ENCODE measurements around the gene SLC12A5.
"Not testable (repeated sequence)": the region's sequence is repeated elsewhere in the genome, so short reads cannot be mapped to it uniquely, and the experiment has no call there.

Gene SLC12A5

GRCh38 chr20:46099491-46100287 lies 70.7 kb downstream of the SLC12A5 start:
- Histone ChIP-seq H3K36me3 (ENCODE audit: insufficient read depth, low read length) (no peaks in the 10 kb centered on the region), H3K4me1 (ENCODE audit: insufficient read depth, low read length) (no peaks in the 10 kb centered on the region; the same call in 1 of the 2 replicates), H3K9ac (ENCODE audit: low read depth, low read length) (peak overlapping the region; percentile 8; the same call in 1 of the 2 replicates), H3K9me3 (ENCODE audit: control insufficient read depth, insufficient read depth, low read length) (no peaks in the 10 kb centered on the region)

DNA sequence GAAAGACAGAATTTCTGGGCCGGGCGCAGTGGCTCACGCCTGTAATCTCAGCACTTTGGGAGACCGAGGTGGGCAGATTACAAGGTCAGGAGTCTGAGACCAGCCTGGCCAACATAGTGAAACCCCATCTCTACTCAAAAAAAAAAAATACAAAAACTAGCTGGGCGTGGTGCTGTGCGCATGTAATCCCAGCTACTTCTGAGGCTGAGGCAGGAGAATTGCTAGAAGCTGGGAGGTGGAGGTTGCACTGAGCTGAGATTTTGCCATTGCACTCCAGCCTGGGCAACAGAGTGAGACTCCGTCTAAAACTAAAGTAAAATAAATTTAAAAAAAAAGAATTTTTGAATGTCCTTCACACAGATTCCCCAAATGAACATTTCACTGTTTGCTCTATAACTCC lies 71.4 kb downstream of the SLC12A5 start:
- H3K36me3 ChIP-seq (ENCODE audit: insufficient read depth, low read length); H3K9ac ChIP-seq (ENCODE audit: low read depth, low read length); H3K4me1 ChIP-seq (ENCODE audit: insufficient read depth, low read length); H3K9me3 ChIP-seq (ENCODE audit: control insufficient read depth, insufficient read depth, low read length): not testable (repeated sequence)

GRCh38 chr20:46100988-46101387 lies 72.0 kb downstream of the SLC12A5 start:
- no peaks in the 10 kb centered on the region for H3K9me3 ChIP-seq (ENCODE audit: control insufficient read depth, insufficient read depth, low read length)

GRCh38 chr20:46101957-46102356 lies 72.9 kb downstream of the SLC12A5 start:
- Histone ChIP-seq H3K4me1 (ENCODE audit: insufficient read depth, low read length) (no peaks in the 10 kb centered on the region; the same call in 1 of the 2 replicates), H3K36me3 (ENCODE audit: insufficient read depth, low read length) (no peaks in the 10 kb centered on the region), H3K9me3 (ENCODE audit: control insufficient read depth, insufficient read depth, low read length) (no peaks in the 10 kb centered on the region), H3K9ac (ENCODE audit: low read depth, low read length) (no peak overlapping the region)

More at GRCh38 chr20:46100988-46101387, 72.0 kb downstream of the SLC12A5 start:
- no peak overlapping the region for H3K9ac ChIP-seq (ENCODE audit: low read depth, low read length)
- no peaks in the 10 kb centered on the region for H3K36me3 ChIP-seq (ENCODE audit: insufficient read depth, low read length)
- H3K4me1 ChIP-seq (ENCODE audit: insufficient read depth, low read length): no peaks in the 10 kb centered on the region; the same call in 1 of the 2 replicates

DNA sequence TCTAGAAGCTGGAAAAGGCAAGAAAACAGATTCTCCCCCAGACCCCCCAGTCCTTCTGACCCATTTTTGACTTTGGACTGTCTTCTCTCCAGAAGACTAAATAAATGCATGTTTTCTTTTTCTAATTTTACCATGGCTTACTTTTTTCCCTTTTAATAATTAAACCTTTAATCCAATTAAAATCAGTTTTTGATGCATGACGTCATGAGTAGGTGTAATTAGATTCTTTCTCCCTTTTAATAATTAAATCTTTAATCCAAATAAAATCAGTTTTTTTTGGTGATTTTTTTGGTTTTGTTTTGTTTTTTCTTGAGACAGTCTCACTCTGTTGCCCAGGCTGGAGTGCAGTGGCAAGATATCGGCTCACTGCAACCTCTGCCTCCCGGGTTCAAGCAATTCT lies 73.9 kb downstream of the SLC12A5 start:
- no peak overlapping the region for H3K9ac ChIP-seq (ENCODE audit: low read depth, low read length)
- no peaks in the 10 kb centered on the region for H3K36me3 ChIP-seq (ENCODE audit: insufficient read depth, low read length)
- no peaks in the 10 kb centered on the region; the same call in 1 of the 2 replicates for H3K4me1 ChIP-seq (ENCODE audit: insufficient read depth, low read length)
- H3K9me3 ChIP-seq (ENCODE audit: control insufficient read depth, insufficient read depth, low read length): no peaks in the 10 kb centered on the region

GRCh38 chr20:46104262-46104661 lies 75.2 kb downstream of the SLC12A5 start:
- Histone ChIP-seq H3K9me3 (ENCODE audit: control insufficient read depth, insufficient read depth, low read length) (no peaks in the 10 kb centered on the region), H3K36me3 (ENCODE audit: insufficient read depth, low read length) (no peaks in the 10 kb centered on the region), H3K9ac (ENCODE audit: low read depth, low read length) (no peak overlapping the region), H3K4me1 (ENCODE audit: insufficient read depth, low read length) (no peaks in the 10 kb centered on the region; the same call in 1 of the 2 replicates)

DNA sequence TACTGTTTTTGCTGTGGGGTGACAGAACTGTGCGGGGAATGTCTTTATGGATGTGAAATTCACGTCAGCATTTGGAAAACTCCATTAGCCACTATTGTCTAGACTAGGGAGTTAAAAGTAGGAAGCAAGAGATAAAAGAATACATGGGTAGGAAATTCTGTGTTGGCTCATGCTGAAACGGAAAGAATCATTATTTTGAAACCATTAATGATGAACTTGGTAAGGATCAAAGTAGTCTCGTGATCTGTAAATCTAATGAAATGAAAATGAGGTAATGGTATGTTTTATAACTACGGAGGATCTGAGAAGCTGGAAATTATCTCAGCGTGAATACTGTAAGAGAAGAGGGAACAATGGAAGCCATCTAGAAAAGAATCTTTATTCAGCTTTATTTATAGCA lies 78.0 kb downstream of the SLC12A5 start:
- Histone ChIP-seq H3K36me3 (ENCODE audit: insufficient read depth, low read length) (no peaks in the 10 kb centered on the region), H3K9ac (ENCODE audit: low read depth, low read length) (no peak overlapping the region), H3K9me3 (ENCODE audit: control insufficient read depth, insufficient read depth, low read length) (no peaks in the 10 kb centered on the region), H3K4me1 (ENCODE audit: insufficient read depth, low read length) (no peaks in the 10 kb centered on the region)

DNA sequence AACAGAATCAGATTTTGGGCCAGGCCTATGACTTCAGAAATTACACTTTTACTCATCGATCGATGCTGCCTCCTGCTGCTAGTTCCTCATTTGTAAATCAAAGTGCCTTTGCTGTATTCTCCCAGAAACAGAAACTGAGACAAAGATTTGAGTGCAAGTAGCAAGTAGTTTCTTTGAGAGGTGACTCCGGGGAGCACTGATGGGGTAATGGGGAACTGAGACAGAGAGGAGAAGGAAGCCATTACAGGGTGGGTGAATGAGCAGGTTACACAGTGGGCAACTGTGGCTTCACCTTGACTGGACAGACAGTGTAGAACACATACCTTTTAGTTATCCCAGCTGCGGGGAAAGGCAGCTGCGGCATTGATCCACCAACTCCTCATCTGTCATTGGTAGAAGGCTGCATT lies 79.4 kb downstream of the SLC12A5 start:
- Histone ChIP-seq H3K36me3 (ENCODE audit: insufficient read depth, low read length) (no peaks in the 10 kb centered on the region), H3K9me3 (ENCODE audit: control insufficient read depth, insufficient read depth, low read length) (no peaks in the 10 kb centered on the region), H3K4me1 (ENCODE audit: insufficient read depth, low read length) (no peaks in the 10 kb centered on the region), H3K9ac (ENCODE audit: low read depth, low read length) (no peak overlapping the region)

DNA sequence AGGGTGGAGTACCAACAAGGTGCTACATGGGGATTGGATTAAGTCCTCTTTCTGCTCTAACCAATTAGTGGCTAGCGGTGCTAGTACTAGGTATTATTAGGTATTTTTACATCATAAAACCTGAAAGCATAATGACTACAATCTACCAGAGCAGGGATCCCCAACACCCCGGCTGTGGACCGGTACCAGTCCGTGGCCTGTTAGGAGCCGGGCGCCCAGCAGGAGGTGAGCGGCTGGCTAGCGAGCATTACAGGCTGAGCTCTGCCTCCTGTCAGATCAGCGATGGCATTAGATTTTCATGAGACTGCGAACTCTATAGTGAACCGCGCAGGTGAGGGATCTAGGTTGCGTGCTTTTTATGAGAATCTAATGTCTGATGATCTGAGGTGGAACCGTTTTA lies 80.0 kb downstream of the SLC12A5 start:
- H3K36me3 ChIP-seq (ENCODE audit: insufficient read depth, low read length): no peaks in the 10 kb centered on the region
- no peak overlapping the region for H3K9ac ChIP-seq (ENCODE audit: low read depth, low read length)
- no peaks in the 10 kb centered on the region for H3K9me3 ChIP-seq (ENCODE audit: control insufficient read depth, insufficient read depth, low read length)
- H3K4me1 ChIP-seq (ENCODE audit: insufficient read depth, low read length): no peaks in the 10 kb centered on the region

Measured in ES-I3 (cell line).